GM18867 (cell line): Measurements from ENCODE around the gene PDLIM3.
"Not testable (repeated sequence)": the region's sequence is repeated elsewhere in the genome, so short reads cannot be mapped to it uniquely, and the experiment has no call there.

Experiments
- ATAC-seq: cut with Tn5 transposase; IDR thresholded peaks from one replicate; pipeline ENCODE4 v1.9.1; 2021; ENCODE audit warnings: mild to moderate bottlenecking, moderate library complexity; ENCODE audit not compliant: unreplicated experiment

The PDLIM3 gene

GRCh38 chr4:185554365-185555126 lies 19.2 kb upstream of the PDLIM3 start:
- ATAC-seq = no peak

DNA sequence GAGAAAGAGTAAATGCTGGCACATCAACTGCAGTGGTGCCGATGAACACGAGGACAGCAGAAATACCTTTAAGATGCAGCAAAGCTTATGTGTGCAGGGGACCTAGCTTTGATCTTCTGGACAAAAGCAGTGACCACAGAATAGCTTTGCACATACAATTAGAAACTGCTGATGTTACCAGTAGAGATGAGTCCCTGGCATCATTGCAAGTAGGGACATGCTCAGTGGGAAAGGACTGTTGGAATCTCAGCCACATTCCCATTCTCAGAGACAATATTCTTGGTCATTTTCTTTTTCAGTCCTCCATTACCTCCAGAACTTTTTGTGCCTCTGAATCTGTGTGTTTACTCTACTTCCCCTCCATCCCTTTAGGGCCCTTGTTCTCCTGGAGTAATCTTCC lies 16.9 kb upstream of the PDLIM3 start:
- ATAC-seq = no peak

GRCh38 chr4:185550933-185551332 lies 15.6 kb upstream of the PDLIM3 start:
- no peak for ATAC-seq

- ATAC-seq = no peak
These were observed 13.9 kb upstream of the PDLIM3 start for GRCh38 chr4:185549095-185549639.

DNA sequence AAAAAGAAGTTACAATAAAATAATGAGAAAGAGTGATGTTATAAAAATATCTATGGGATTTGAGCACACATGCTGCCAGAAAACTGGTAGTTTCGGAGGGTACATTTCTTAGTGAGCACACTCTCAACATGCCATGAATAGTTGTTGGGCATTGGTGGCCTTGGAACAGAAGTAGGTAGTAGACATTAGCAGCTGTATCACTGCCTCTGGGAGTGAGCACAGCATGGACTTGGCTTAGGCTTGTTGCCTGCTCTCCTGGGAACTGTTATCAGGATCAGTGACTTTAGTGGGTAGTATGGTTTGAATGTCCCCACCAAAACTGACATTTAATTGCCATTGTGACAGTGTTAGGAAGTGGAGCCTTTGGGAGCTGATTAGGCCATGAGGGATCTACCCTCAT lies 13.3 kb upstream of the PDLIM3 start:
- no peak for ATAC-seq

GRCh38 chr4:185546335-185546734 lies 11.0 kb upstream of the PDLIM3 start:
- no peak for ATAC-seq

DNA sequence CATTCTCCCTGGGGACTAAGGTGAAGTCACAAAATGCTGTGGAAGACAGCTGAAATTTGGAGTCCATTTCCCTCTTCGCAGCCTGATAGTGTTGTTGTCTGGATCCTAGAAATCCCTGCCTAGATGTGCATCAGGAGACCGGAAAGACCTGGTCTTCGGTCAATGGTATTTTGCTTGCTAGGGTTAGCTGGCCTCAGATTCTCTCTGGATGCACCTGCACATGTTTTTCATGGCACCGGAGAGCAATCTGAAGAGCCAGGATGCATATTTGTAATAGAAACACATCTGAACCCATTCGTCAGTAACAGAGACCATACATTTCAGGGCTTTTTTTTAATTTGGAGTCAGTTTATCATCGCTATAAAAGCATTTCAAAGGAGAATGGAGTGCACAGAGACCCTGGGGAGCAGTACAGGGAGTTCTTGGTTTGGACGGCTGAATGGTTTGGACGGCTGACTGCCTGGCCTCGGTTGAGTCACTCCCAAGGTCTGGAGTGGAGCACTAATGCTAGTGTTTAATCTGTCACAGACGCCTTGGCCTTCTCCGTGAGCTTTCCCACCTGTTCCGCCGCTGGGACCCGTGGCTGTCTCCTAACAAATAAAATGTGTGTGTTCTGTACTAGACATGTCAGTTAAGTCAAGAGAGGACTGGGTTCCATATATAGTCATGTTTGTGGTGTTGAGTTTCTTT lies 7.5 kb upstream of the PDLIM3 start:
- no peak for ATAC-seq

- no peak for ATAC-seq
These were observed 6.0 kb upstream of the PDLIM3 start for GRCh38 chr4:185541251-185541727.

DNA sequence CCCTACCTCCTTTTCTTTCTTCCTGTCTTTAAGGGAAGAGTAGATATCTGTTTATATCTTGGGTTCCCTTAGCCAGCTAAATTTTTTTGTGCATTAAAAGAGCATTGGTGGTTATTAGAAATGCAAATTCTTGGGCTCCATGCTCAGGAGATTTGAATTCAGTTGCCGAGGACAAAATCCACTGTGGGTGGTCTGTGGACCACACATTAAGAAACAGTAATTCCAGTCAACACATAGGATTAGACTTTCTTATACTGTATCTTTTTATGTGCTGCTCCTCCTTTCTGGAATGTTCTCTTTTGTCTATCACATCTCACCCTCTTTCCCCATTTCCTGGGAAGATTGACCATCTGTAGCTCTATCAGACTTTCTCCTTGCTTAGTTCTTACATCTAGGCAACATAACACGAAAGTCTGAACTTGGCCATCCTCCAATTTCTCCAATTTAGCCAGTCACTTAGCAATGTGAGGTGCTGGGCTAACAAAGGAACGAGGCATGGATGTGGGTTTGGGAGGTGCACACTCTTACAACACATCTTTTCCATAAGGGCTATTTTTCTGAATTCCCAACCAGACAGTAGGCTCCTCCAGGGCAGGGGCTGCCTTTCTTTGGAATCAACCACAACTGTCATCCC lies 5.3 kb upstream of the PDLIM3 start:
- no peak for ATAC-seq

DNA sequence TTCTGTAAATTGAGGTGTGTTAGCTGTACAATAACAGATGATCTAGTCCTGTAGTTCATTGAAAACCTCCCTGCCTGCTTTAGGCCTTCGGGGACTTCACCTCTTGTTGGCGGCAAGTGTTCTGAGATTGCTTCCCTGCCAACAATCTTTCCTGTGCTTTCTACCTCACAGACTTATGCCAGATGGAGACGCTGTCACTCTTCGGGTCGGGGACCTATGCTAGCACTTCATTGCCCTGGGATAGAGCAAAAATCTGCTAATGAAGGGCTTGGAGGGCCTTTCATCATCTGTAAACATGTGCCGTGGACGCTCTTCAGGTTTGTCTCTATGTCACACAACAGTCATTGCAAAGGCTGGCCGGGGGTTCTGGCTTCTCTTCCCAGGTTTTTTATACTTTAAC lies 4.7 kb upstream of the PDLIM3 start:
- ATAC-seq = no peak

DNA sequence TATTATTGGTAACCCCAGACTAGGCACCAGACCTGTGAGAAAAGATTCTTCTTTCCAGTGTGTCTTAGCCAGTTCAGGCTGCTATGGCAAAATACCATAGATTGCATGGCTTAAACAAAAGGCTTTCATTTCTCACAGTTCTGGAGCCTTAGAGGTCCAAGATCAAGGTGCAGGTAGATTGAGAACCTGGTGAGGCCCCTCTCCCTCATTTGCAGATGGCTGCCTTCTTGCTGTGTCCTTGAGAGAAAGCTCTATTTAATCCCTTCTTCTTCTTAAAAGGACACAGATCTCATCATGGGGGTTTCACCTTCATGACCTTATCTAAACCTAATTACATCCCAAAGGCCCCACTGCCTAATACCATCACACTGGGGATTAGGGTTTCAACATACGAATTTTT lies 3.5 kb upstream of the PDLIM3 start:
- no peak for ATAC-seq

GRCh38 chr4:185536411-185536709 lies 1.1 kb upstream of the PDLIM3 start:
- ATAC-seq = no peak

DNA sequence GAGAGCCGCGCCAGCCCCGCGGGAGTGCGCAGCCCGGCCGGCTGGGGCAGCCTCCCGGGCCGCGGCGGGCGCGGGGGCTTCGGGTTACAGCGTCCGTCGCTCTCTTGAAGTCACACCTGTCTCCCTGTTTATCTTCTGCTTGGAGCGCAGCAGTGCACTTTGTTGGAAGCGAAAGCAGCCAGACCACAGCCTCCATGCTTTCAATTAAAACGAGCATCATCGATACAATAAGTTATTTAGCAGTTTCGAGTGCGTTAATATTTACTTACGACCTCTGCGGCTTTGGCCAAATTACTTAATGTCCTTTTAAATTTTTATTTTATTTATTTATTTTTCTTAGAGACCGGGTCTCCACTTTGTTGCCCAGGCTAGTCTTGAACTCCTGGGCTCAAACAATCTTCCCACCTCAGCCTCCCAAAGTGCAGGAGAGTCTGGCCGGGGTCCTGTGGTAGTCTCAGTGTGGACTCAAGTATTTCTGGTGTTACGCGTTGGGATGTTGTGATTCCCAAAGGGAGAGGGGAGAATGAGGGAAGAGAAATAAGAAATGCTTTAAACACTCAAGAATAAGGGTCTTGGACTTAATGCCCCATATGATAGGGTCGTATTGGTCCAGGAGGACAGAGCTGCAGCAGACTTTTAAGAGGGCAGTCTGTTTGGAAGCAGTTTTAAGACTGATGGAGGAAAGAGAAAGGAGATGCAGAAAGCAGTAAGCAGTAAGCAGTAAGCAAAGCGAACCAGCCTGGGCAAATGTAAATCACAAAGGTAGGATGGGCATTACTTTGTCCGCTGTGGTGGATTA lies 504 bp upstream of the PDLIM3 start:
- no peak for ATAC-seq

DNA sequence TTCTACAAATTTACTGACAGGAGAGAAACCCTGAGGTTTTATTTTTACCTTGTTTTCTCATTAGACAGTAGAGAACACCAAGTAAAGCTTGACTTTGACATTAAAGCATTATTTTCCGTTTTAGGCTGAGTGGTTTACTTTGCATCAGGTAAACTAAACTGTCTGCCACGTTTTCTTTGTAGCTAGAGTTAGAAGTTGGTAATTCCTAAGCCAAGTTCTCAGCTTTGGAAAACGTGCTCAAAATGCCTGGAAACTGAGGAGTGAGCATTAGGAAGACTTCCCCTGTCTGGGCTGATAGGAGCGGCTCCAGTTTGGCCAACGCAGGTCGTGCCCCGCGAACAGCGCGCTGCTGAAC lies 819 bp downstream of the PDLIM3 start:
- no peak for ATAC-seq

- ATAC-seq = no peak
These were observed 2.4 kb downstream of the PDLIM3 start for GRCh38 chr4:185532795-185533324.

DNA sequence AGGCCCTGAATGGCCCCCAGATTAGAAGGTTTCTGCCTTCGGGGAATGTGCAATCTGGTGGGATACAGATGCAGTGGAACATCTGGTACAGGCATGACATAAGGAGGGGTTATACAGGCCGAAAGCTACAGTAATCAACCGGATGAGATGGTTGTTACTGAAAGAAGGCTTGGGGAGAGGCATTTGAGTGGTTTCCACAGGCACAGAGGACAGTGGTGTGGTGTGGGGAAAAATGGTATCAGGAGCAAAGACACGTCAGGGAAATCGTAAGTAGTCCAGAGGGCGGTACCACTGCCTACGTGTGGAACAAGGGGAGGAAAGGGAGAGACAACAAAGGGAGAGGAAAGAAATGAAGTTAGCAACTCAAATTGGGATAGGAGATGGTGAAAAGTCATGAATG lies 3.0 kb downstream of the PDLIM3 start:
- no peak for ATAC-seq

GRCh38 chr4:185531654-185532053 lies 3.7 kb downstream of the PDLIM3 start:
- ATAC-seq = not testable (repeated sequence)

DNA sequence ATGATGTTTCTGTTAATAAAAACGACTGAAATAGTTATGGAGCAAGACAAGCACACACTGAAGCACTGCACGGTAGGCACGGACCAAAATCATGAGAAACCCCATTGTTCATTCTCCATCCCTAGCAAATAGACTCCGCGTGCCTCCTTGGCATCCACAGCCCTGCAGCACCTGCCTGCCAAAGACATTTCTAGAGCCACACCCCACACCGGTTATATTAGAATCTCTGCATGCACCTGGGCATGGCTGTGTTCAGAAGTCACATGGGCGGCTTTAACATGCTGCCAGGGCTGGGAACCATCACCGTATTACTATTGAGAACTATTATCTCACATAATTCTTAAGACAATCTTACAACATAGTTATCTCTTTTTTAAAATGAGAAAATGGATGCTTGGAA lies 5.9 kb downstream of the PDLIM3 start:
- no peak for ATAC-seq

DNA sequence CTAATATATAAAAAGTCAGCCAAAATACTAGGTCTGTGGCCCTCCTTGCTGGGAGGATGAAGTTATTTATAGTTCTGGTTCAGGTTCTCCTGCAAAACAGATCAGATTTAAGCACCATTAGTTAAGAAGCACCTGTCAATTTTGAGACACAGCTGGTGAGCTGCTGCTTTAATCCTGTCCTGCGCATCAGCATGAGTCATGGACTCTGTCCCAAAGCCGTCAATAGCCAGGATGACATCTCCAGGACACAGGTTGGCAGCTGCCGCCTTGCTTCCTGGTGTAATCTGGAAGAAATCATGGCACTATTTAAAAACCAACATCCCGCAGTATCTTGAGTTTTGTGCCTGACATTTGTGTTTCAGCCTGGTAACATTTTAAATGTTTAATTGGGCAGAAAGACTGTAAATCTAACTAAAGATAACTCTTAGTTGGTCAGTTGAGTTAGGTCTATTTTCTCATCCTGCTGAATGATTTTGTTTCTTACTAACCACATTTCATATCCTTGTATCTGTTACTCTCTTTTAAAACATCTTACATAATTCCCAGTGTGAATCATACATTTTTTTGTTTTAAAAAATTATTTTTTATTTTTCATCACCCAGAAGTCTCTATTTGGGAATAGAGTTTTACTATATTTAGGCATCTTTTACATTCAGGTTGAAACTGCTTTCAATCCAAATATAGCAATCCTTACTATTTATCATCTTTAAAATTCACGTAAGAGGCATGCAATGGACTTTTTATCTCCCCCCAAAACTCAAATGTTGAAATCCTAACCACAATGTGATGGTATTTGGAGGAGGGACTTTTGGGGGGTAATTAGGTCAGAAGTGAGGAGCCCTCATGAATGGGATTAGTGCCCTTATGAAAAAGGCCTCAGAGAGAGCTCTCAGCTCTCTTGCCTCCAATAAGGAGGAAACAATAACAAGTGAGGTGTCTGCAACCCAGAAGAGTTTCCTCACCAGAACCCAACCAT lies 10.1 kb downstream of the PDLIM3 start:
- no peak for ATAC-seq

- no peak for ATAC-seq
These were observed 11.4 kb downstream of the PDLIM3 start for GRCh38 chr4:185523862-185524261.
